Dedifferentiated amniotic fluid mesenchymal stem cell (primary cell): ENCODE measurements around the gene ITIH3.

ENCODE experiments used
- DNase-seq: peaks from one replicate; pipeline ENCODE4 v3.0.0-alpha.2; 2016; ENCODE audit errors: extremely low spot score

ITIH3 gene

GRCh38 chr3:52779837-52780585 is 14.6 kb upstream of the ITIH3 start:
- no peak for DNase-seq

- no peak for DNase-seq
Measured at GRCh38 chr3:52781741-52782140, 12.9 kb upstream of the ITIH3 start.

DNA sequence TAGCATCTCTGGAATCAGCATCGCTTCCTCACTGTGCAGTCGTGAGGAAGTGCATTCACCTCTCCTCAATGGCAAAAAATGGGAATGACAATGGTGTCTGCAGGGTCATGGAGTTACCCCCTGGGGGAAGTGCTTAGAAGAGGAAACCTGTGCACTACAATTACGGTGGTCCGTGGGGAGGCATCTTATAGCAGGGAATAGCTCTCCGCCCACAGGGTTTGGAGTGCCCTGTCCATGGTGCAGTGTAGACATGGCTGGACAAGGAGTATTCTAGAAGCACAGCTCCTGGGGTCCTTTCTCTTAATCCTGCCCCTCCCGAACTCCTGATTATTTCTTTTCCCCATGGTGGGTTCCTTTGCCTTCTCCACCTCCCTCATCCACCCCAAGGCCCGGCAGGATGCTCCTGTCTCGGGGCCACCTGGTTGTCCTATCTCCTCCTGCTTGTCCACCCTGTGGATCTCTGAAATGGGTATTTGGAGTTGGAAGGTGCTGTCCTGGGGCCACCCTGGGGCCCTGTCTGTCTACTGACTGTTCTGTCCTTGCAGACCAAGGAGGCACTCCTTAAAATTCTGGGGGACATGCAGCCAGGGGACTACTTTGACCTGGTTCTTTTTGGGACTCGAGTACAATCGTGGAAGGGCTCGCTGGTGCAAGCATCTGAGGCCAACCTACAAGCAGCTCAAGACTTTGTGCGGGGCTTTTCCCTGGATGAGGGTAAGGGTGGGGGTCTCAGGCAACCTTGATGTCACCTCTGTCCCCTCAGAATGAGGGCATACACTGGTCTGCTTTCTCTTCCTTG is 12.0 kb upstream of the ITIH3 start:
- no peak for DNase-seq

- no peak for DNase-seq
Measured at GRCh38 chr3:52783211-52783555, 11.4 kb upstream of the ITIH3 start.

- DNase-seq, result no peak
Measured at GRCh38 chr3:52784021-52784621, 10.5 kb upstream of the ITIH3 start.

DNA sequence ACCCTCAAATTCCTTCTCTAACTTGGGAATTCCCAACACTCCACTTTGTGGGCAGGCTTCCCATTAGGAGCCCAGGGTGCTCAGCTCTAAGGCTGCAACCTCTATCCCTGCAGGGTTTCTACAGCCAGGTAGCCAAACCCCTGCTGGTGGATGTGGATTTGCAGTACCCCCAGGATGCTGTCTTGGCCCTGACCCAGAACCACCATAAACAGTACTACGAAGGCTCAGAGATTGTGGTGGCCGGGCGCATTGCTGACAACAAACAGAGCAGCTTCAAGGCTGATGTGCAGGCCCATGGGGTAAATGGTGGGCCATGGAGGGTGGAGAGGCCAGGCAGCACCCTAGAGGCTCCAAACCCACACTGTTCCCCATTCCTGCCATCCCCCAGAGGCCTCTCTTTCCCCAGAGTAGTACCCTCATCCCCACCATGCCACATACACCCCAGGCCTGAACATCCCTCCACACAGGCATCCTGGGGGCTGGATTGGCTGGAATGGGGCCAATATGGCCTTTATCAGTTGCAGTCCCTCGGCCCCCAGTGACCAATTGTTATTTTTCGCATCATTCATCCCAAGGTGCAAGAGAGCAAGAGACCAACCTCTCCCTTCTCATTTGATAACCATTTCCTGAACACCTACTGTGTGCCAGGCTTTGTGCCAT is 9.5 kb upstream of the ITIH3 start:
- no peak for DNase-seq

DNA sequence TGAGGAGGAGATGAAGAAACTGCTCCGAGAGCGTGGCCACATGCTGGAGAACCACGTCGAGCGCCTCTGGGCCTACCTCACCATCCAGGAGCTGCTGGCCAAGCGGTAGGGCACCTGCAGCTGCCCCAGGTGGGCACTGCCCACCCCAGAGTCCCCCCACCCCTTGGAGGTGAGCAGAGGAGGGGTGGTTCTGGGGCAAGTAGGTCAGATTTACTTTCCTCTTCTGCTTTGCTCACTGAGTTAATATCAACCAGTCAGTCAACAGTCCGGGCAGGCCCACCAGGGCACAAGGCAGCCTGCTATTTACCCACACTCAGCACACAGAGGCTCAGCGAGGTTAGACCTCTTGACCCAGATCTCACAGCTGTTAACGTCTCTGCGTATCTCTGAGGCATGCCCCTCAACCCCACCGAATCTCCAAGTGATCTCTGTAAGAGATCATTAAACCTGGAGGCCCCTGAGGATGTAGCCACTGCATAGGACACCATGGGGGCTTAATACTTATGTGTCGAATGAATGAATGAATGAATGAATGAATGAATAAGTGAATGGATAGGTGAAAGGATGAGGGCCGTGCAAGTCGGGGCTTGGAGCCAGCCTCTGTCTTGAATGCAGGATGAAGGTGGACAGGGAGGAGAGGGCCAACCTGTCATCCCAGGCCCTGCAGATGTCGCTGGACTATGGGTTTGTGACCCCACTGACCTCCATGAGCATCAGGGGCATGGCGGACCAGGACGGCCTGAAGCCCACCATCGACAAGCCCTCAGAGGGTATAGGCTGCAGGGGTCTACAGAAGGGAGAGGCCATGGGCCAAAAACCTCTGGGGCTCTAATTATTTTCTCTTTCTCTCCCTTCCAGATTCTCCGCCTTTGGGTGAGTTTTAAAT is 8.0 kb upstream of the ITIH3 start:
- no peak for DNase-seq

GRCh38 chr3:52787246-52787645 is 7.3 kb upstream of the ITIH3 start:
- DNase-seq, result no peak

DNA sequence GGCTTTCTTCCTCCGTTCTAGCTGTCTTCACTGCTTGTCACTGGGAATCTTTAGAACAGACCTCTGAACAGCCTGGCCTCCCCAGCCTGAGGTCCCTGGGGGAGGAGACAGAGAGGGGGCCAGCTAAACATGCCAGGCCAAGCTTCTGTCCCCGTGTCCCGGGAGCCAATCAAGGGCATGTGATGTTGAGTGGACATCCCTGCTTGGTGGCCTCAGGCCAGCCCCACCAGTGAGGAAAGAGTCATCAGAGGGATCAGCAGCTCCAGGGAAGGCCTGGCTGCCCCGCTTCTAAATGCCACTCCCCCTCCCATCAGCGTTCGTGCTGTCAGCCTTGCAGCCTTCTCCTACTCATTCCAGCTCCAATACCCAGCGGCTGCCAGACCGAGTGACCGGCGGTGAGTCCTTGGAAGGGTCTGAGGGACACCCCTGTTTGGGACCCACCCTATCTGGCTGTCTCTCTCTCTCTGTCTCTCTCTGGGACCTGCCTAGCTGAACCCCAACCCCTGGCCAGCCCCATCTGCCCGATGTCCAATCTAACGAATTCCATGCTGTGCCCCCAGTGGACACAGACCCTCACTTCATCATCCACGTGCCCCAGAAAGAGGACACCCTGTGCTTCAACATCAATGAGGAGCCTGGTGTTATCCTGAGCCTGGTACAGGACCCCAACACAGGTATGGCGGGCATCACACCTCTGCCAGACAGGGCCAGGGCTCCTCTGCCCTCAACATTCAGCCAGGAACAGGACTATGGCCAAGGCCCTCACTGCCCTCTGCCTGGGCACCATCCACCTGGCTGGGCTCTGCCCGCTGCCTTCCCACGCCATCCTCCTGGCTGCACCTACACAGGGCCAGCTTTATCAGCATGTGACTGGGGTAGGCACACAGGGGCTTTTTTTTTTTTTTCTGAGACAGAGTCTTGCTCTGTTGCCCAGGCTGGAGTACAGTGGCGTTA is 6.6 kb upstream of the ITIH3 start:
- no peak for DNase-seq

GRCh38 chr3:52788890-52789745 is 5.5 kb upstream of the ITIH3 start:
- no peak for DNase-seq

DNA sequence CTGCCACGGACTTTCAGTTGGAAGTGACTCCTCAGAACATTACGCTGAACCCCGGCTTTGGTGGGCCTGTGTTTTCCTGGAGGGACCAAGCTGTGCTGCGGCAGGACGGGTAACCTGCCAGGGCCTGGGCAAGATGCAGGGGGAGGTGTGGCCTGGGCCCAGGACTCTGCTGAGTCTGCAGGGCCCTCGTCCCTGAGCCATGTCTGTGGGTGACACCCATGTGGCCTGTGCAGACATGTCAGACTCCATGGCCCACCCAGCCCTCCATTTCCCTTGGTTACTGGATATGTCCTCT is 4.9 kb upstream of the ITIH3 start:
- no peak for DNase-seq

DNA sequence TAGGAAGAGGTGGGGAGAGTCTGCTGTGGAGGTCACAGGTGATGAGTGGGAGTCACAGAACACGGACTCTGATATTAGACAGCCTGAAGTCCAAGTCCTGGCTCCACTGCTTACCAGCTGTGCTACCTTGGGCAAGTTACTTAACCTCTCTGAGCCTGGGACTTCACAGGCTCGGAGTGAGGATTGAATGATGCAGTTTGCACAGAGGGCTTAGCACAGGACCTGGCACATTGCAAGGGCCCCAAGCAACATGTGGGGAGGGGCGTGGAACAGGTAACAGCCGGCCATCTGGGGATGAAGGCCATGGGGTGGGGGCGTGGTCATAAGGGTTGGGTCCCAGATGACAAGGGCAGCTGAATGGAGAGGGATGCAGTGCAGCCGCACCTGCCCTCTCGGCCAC is 4.3 kb upstream of the ITIH3 start:
- DNase-seq, result no peak

GRCh38 chr3:52790741-52791140 is 3.9 kb upstream of the ITIH3 start:
- DNase-seq, result no peak

DNA sequence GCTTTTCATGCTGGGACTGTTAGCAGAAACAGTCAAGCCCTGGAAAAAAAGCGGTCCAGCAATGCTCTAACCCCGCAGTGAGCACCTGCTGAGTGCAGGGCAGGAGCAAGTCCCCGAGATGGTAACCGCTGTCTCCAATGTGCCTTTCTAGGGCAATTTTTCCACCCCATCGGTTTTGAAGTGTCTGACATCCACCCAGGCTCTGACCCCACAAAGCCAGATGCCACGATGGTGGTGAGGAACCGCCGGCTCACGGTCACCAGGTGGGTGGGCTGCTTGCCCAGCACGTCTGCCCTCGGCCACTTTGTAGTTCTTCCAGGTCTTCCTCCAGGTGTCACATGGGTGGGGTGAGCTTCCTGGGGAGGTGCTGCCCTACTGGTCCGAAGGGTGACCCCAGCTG is 3.2 kb upstream of the ITIH3 start:
- DNase-seq, result no peak

DNA sequence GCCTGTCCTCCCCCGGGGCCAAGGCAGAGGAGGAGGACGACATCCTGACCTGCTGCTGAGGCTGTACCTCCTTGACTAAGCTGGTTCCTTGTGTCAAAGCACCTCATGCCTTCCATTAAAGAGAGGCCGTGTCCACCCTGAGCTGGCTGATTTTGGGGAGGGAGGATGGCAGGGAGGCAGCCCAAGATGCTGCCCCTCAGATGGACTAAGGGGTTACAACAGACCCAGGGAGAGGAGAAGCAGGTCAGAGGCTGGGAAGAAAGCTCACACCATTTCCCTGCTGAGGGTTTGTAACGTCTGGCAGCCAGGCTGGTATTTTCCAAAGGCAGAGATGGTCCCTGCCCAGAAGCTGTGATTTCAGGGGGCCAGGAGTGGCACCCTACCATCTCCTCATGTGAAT is 2.7 kb upstream of the ITIH3 start:
- DNase-seq, result no peak

DNA sequence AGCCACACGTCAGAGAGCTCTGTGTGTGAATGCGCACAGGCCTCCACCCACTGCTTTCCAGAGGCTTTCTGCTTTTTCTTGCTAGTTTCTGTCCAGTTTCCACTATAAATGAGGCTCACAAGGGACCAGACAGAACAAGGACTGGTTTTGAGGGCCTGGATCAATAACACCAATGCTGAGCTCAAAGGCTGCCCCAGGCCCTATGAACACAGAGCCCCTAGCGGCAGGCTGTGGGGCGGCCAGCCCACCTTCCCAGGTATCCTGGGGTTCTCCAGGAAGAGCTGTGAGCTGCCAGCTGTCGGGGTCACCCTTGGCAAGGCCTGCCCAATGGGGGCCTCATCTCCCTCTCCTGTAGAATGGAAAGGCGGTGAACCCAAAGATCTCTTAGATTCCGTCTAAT is 2.2 kb upstream of the ITIH3 start:
- DNase-seq, result no peak

- no peak for DNase-seq
Measured at GRCh38 chr3:52792961-52793695, 1.5 kb upstream of the ITIH3 start.

GRCh38 chr3:52793702-52794611 is 639 bp upstream of the ITIH3 start:
- no peak for DNase-seq
